ENCODE measurements around the gene GABRB2.

The GABRB2 gene

GRCh38 chr5:161471211-161471950 lies 75.1 kb downstream of the GABRB2 start:
- Histone ChIP-seq H3K4me1 (ENCODE audit: control insufficient read depth in 1 of 2, insufficient read depth in 2 of 2, low read length in 2 of 2) (no peaks in the 10 kb centered on the region), H3K27me3 (ENCODE audit: low read depth, low read length) (no peaks in the 10 kb centered on the region), H3K9me3 (ENCODE audit: control insufficient read depth in 1 of 2, low read length in 2 of 2) (no peaks in the 10 kb centered on the region), H3K27ac (ENCODE audit: low read length) (no peak overlapping the region), H3K4me3 (ENCODE audit: low read depth in 1 of 2, low read length in 2 of 2) (no peak overlapping the region), H3K36me3 (ENCODE audit: control insufficient read depth in 1 of 2, insufficient read depth in 2 of 2, low read length in 2 of 2) (no peaks in the 10 kb centered on the region)

DNA sequence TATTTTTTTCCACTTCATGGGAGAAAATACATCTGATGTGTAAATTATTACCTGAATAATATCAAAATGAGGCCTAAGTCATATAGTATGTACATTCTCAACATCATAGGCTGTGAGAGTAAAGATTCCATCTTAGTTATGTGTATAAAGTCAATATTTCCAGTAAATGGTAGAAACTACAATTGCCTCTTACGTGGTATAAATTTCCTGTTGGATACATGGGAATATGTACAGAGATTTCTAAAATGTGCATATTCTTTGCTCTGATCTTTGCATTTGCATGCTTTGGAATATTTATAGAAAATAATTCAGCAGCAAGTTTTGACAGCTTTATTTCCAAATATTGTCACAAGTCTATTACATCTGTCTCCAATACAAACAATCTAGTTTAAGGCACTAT lies 78.8 kb downstream of the GABRB2 start:
- Histone ChIP-seq H3K36me3 (ENCODE audit: control insufficient read depth in 1 of 2, insufficient read depth in 2 of 2, low read length in 2 of 2) (no peaks in the 10 kb centered on the region), H3K4me1 (ENCODE audit: control insufficient read depth in 1 of 2, insufficient read depth in 2 of 2, low read length in 2 of 2) (no peaks in the 10 kb centered on the region), H3K27me3 (ENCODE audit: low read depth, low read length) (no peaks in the 10 kb centered on the region), H3K9me3 (ENCODE audit: control insufficient read depth in 1 of 2, low read length in 2 of 2) (no peaks in the 10 kb centered on the region), H3K27ac (ENCODE audit: low read length) (no peak overlapping the region), H3K4me3 (ENCODE audit: low read depth in 1 of 2, low read length in 2 of 2) (no peak overlapping the region)

DNA sequence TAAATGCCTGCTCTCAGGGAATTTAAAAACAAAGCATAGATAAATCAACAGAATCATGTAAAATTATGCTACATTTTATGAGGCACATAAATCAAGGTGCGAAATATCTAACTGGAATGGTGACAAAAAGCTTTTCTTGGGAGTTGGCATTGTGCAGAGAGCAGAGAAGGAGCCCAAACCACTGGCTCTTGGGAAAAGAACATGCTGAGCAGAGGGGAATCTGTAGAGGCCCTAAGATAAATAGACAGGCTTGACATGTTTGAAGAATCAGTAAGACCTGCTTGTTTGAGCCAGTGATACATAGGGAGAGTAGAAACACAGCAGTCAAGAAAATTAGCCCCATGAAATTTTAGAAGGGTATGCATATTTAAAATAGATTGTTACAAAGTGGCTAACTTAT lies 85.8 kb downstream of the GABRB2 start:
- Histone ChIP-seq H3K4me3 (ENCODE audit: low read depth in 1 of 2, low read length in 2 of 2) (no peak overlapping the region), H3K27ac (ENCODE audit: low read length) (no peak overlapping the region)

DNA sequence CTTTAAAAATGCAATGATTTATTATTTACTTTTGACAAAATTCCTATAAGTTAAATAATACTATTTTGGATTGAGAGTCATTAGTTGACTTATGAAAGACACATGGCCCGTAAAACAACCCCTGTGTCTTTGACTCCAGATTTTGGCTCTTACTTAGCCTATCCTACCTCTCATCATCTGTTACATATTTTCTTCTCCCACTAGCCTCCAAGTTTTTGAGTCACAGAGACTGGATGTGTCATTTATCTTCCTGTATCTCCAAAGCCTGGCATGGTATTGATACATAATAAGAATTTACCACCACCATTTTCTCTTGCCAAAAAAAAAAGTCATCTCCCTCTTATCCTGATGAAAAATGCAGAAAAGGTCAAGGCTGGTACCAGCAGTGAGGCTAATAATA lies 99.9 kb downstream of the GABRB2 start:
- Histone ChIP-seq H3K36me3 (ENCODE audit: control insufficient read depth in 1 of 2, insufficient read depth in 2 of 2, low read length in 2 of 2) (no peaks in the 10 kb centered on the region), H3K4me3 (ENCODE audit: low read depth in 1 of 2, low read length in 2 of 2) (no peak overlapping the region), H3K4me1 (ENCODE audit: control insufficient read depth in 1 of 2, insufficient read depth in 2 of 2, low read length in 2 of 2) (no peaks in the 10 kb centered on the region), H3K27ac (ENCODE audit: low read length) (no peak overlapping the region), H3K27me3 (ENCODE audit: low read depth, low read length) (no peaks in the 10 kb centered on the region), H3K9me3 (ENCODE audit: control insufficient read depth in 1 of 2, low read length in 2 of 2) (no peaks in the 10 kb centered on the region)

More for the DNA sequence above, 85.8 kb downstream of the GABRB2 start:
- no peaks in the 10 kb centered on the region for H3K27me3 ChIP-seq (ENCODE audit: low read depth, low read length)
- no peaks in the 10 kb centered on the region for H3K36me3 ChIP-seq (ENCODE audit: control insufficient read depth in 1 of 2, insufficient read depth in 2 of 2, low read length in 2 of 2)
- H3K9me3 ChIP-seq (ENCODE audit: control insufficient read depth in 1 of 2, low read length in 2 of 2), result no peaks in the 10 kb centered on the region
- no peaks in the 10 kb centered on the region for H3K4me1 ChIP-seq (ENCODE audit: control insufficient read depth in 1 of 2, insufficient read depth in 2 of 2, low read length in 2 of 2)

GRCh38 chr5:161442471-161442870 lies 104.1 kb downstream of the GABRB2 start:
- Histone ChIP-seq H3K4me1 (ENCODE audit: control insufficient read depth in 1 of 2, insufficient read depth in 2 of 2, low read length in 2 of 2) (no peaks in the 10 kb centered on the region), H3K9me3 (ENCODE audit: control insufficient read depth in 1 of 2, low read length in 2 of 2) (peaks cover 0 to 3% of the 10 kb centered on the region in 2 donors), H3K4me3 (ENCODE audit: low read depth in 1 of 2, low read length in 2 of 2) (no peak overlapping the region), H3K27me3 (ENCODE audit: low read depth, low read length) (no peaks in the 10 kb centered on the region), H3K36me3 (ENCODE audit: control insufficient read depth in 1 of 2, insufficient read depth in 2 of 2, low read length in 2 of 2) (no peaks in the 10 kb centered on the region), H3K27ac (ENCODE audit: low read length) (no peak overlapping the region)

GRCh38 chr5:161432798-161433197 lies 113.7 kb downstream of the GABRB2 start:
- Histone ChIP-seq H3K9me3 (ENCODE audit: control insufficient read depth in 1 of 2, low read length in 2 of 2) (no peaks in the 10 kb centered on the region), H3K4me1 (ENCODE audit: control insufficient read depth in 1 of 2, insufficient read depth in 2 of 2, low read length in 2 of 2) (no peaks in the 10 kb centered on the region), H3K27ac (ENCODE audit: low read length) (no peak overlapping the region), H3K36me3 (ENCODE audit: control insufficient read depth in 1 of 2, insufficient read depth in 2 of 2, low read length in 2 of 2) (no peaks in the 10 kb centered on the region), H3K4me3 (ENCODE audit: low read depth in 1 of 2, low read length in 2 of 2) (no peak overlapping the region), H3K27me3 (ENCODE audit: low read depth, low read length) (no peaks in the 10 kb centered on the region)

DNA sequence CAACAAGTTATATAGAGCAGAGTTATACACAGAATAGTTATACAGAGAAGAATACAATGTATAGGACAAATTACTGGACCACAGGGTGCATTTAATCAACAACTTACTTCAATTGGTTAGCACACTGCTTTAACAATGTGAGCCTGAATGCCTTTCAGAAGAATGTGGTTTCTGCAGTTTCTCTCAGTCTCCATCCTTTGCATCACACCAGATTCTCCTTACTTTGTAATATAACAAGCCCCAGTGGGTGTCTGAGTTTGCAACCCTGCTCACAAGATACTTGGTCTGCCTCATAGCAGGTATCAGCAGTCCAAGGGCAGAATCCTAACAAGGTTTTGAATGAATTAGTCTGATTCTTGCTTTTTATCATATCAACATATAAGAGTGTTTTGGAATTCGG lies 114.6 kb downstream of the GABRB2 start:
- no peak overlapping the region for H3K27ac ChIP-seq (ENCODE audit: low read length)
- no peaks in the 10 kb centered on the region for H3K36me3 ChIP-seq (ENCODE audit: control insufficient read depth in 1 of 2, insufficient read depth in 2 of 2, low read length in 2 of 2)
- no peaks in the 10 kb centered on the region for H3K9me3 ChIP-seq (ENCODE audit: control insufficient read depth in 1 of 2, low read length in 2 of 2)
- no peaks in the 10 kb centered on the region for H3K27me3 ChIP-seq (ENCODE audit: low read depth, low read length)
- no peak overlapping the region for H3K4me3 ChIP-seq (ENCODE audit: low read depth in 1 of 2, low read length in 2 of 2)
- no peaks in the 10 kb centered on the region for H3K4me1 ChIP-seq (ENCODE audit: control insufficient read depth in 1 of 2, insufficient read depth in 2 of 2, low read length in 2 of 2)

GRCh38 chr5:161421067-161421466 lies 125.5 kb downstream of the GABRB2 start:
- H3K27ac ChIP-seq (ENCODE audit: low read length), result no peak overlapping the region
- H3K27me3 ChIP-seq (ENCODE audit: low read depth, low read length), result no peaks in the 10 kb centered on the region
- H3K4me3 ChIP-seq (ENCODE audit: low read depth in 1 of 2, low read length in 2 of 2), result no peak overlapping the region
- no peaks in the 10 kb centered on the region for H3K36me3 ChIP-seq (ENCODE audit: control insufficient read depth in 1 of 2, insufficient read depth in 2 of 2, low read length in 2 of 2)
- H3K4me1 ChIP-seq (ENCODE audit: control insufficient read depth in 1 of 2, insufficient read depth in 2 of 2, low read length in 2 of 2), result no peaks in the 10 kb centered on the region
- H3K9me3 ChIP-seq (ENCODE audit: control insufficient read depth in 1 of 2, low read length in 2 of 2), result no peaks in the 10 kb centered on the region

- Histone ChIP-seq H3K4me1 (ENCODE audit: control insufficient read depth in 1 of 2, insufficient read depth in 2 of 2, low read length in 2 of 2) (no peaks in the 10 kb centered on the region), H3K9me3 (ENCODE audit: control insufficient read depth in 1 of 2, low read length in 2 of 2) (no peaks in the 10 kb centered on the region), H3K36me3 (ENCODE audit: control insufficient read depth in 1 of 2, insufficient read depth in 2 of 2, low read length in 2 of 2) (no peaks in the 10 kb centered on the region), H3K27me3 (ENCODE audit: low read depth, low read length) (no peaks in the 10 kb centered on the region), H3K4me3 (ENCODE audit: low read depth in 1 of 2, low read length in 2 of 2) (no peak overlapping the region), H3K27ac (ENCODE audit: low read length) (no peak overlapping the region)
Measured at GRCh38 chr5:161420521-161420920, 126.0 kb downstream of the GABRB2 start.

DNA sequence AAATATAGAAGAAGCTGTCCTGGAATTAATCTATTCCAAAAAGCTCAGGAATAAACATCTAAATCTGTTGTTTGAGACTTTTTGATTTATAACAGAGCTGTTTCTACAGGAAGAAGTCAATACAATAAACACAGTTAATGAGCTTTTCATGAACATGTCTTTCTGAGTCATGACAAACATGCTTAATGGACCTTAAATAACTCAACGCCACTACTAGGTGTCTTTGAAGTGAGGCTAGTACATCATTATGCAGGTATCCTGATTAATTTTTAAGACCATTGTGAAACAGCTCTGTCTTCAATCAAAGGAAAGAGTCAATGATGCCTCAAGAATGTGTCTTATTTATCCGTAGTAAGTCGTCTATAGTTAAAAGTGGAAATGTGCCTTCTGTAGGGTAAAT lies 131.6 kb downstream of the GABRB2 start:
- no peaks in the 10 kb centered on the region for H3K9me3 ChIP-seq (ENCODE audit: control insufficient read depth in 1 of 2, low read length in 2 of 2)

DNA sequence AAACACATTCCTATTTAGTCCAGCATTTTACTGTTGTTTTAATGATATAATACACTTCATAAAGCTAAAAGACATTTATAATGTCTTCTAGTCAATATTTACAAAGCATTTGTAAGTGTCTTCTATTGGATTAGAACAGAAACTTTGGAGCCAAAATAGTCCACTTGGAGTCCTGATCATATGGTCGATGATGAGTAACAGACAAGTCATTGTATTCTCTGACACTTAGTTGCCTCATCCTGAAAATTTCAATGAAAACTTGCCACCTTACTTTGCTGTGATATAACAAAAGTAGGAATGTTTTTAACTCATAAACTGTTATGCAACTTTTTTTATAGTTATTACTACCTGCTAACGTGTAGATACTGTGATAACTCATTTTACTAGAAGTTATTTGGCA lies 132.5 kb downstream of the GABRB2 start:
- H3K36me3 ChIP-seq (ENCODE audit: control insufficient read depth in 1 of 2, insufficient read depth in 2 of 2, low read length in 2 of 2), result no peaks in the 10 kb centered on the region

More for the DNA sequence above, 131.6 kb downstream of the GABRB2 start:
- Histone ChIP-seq H3K36me3 (ENCODE audit: control insufficient read depth in 1 of 2, insufficient read depth in 2 of 2, low read length in 2 of 2) (no peaks in the 10 kb centered on the region), H3K4me1 (ENCODE audit: control insufficient read depth in 1 of 2, insufficient read depth in 2 of 2, low read length in 2 of 2) (no peaks in the 10 kb centered on the region), H3K4me3 (ENCODE audit: low read depth in 1 of 2, low read length in 2 of 2) (no peak overlapping the region), H3K27me3 (ENCODE audit: low read depth, low read length) (no peaks in the 10 kb centered on the region), H3K27ac (ENCODE audit: low read length) (no peak overlapping the region)

GRCh38 chr5:161412792-161413191 lies 133.7 kb downstream of the GABRB2 start:
- Histone ChIP-seq H3K36me3 (ENCODE audit: control insufficient read depth in 1 of 2, insufficient read depth in 2 of 2, low read length in 2 of 2) (no peaks in the 10 kb centered on the region), H3K27ac (ENCODE audit: low read length) (no peak overlapping the region), H3K4me1 (ENCODE audit: control insufficient read depth in 1 of 2, insufficient read depth in 2 of 2, low read length in 2 of 2) (no peaks in the 10 kb centered on the region)

More for the DNA sequence above, 132.5 kb downstream of the GABRB2 start:
- no peak overlapping the region for H3K27ac ChIP-seq (ENCODE audit: low read length)
- H3K27me3 ChIP-seq (ENCODE audit: low read depth, low read length), result no peaks in the 10 kb centered on the region
- no peaks in the 10 kb centered on the region for H3K4me1 ChIP-seq (ENCODE audit: control insufficient read depth in 1 of 2, insufficient read depth in 2 of 2, low read length in 2 of 2)
- no peak overlapping the region for H3K4me3 ChIP-seq (ENCODE audit: low read depth in 1 of 2, low read length in 2 of 2)
- no peaks in the 10 kb centered on the region for H3K9me3 ChIP-seq (ENCODE audit: control insufficient read depth in 1 of 2, low read length in 2 of 2)

More at GRCh38 chr5:161412792-161413191, 133.7 kb downstream of the GABRB2 start:
- Histone ChIP-seq H3K9me3 (ENCODE audit: control insufficient read depth in 1 of 2, low read length in 2 of 2) (no peaks in the 10 kb centered on the region), H3K4me3 (ENCODE audit: low read depth in 1 of 2, low read length in 2 of 2) (no peak overlapping the region), H3K27me3 (ENCODE audit: low read depth, low read length) (no peaks in the 10 kb centered on the region)

Measured in muscle layer of duodenum (tissue), 2 donors.